Psoas muscle (tissue), 8 donors: ENCODE measurements around the gene NBEA. TPM values are rescaled to one million over a fixed set of nuclear protein-coding genes. Genes with fewer than 3 reads are reported as not detected.

Experiments
- ATAC-seq, 4 donors: fragments of 200-7000 bp; cut with Tn5 transposase; one replicate each; pipeline ENCODE4 v1.9.1; 2020; ENCODE audit warnings: moderate library complexity in 3 of 4, mild to moderate bottlenecking in 2 of 4
- DNase-seq, 2 donors: peaks; one replicate each; pipeline ENCODE4 v3.0.0-alpha.2; 2020
- H3K27ac ChIP-seq: fragments of 200-600 bp; one replicate; pipeline ENCODE4 v1.8.0; 2022
- H3K27me3 ChIP-seq, 3 donors: fragments of 200-600 bp in 1 of 3; one replicate each; pipeline versions ENCODE4 v1.6.1 to v1.8.0; 2013 to 2022; ENCODE audit warnings: low read length in 2 of 3, mild to moderate bottlenecking in 2 of 3, moderate library complexity in 1 of 3; ENCODE audit not compliant: insufficient read depth in 3 of 3
- H3K36me3 ChIP-seq, 2 donors: fragments of 200-600 bp in 1 of 2; one replicate each; pipeline versions ENCODE4 v1.6.1 to v1.8.0; 2013 to 2022; ENCODE audit warnings: low read depth in 1 of 2, mild to moderate bottlenecking in 1 of 2, moderate library complexity in 1 of 2; ENCODE audit not compliant: insufficient read depth in 1 of 2
- H3K4me1 ChIP-seq: fragments of 200-600 bp; one replicate; pipeline ENCODE4 v1.8.0; 2022
- H3K4me3 ChIP-seq: fragments of 200-600 bp; one replicate; pipeline ENCODE4 v1.8.0; 2022; ENCODE audit warnings: mild to moderate bottlenecking
- H3K9me3 ChIP-seq: fragments of 200-600 bp; one replicate; pipeline ENCODE4 v1.8.0; 2022
- WGBS, 3 donors: extraction: QIAGEN DNeasy Blood & Tissue Kit; methylation state at CpG; one replicate each; pipeline versions ENCODE4 v1.1.6 to v1.1.7; 2013; 5-methylcytosine and 5-hydroxymethylcytosine counted together
- intact Hi-C, 2 donors: fragments of 100-400 bp; cut with DNase I; formaldehyde crosslinking; loops; one replicate each; pipeline versions ENCODE4 v1.11.0 to v1.14.2; 2022
- polyA plus RNA-seq, 3 donors: library from polyadenylated mRNA; stranded (reverse); fragments of 200-250 nt; gene quantifications; one replicate each; pipeline ENCODE4 v1.2.3, GENCODE V29; 2013
- total RNA-seq, 4 donors: library from RNA; stranded (reverse); fragmentation: NEBNext Ultra II Directional in 2 of 4; extraction: Animal tissue kit (Norgen Biotek cat#: 25700) in 2 of 4; gene quantifications; one replicate each; pipeline versions ENCODE4 v1.2.1 to v1.2.4, GENCODE V29; 2021 to 2023
- TF ChIP-seq, protein P1 (sequence below): fragments of 200-600 bp; IDR thresholded peaks from one replicate; pipeline ENCODE4 v1.8.0; 2022; ENCODE audit warnings: antibody characterized with exemption
- donor health status: healthy with polysubstance abuse.
- donor health status: DM: no; HTN: no; CAD: no; lungs with moderate emphysema.
- donor health status: Bipolar disorder and iron deficiency.
- donor health status: healthy.
- donor health status: DM: yes; HTN: yes; CAD: no.
- donor health status: DM: no; HTN: no; CAD: no.
- donor health status: DM: no; HTN: no; CAD: no.
- donor health status: DM: yes; HTN: yes; CAD: no.

NBEA gene
- total and polyA plus RNA-seq, 7 donors: 0.99 to 5.3 (median 1.5) TPM

GRCh38 chr13:35160896-35161295 is 218.8 kb downstream of the NBEA start:
- ATAC-seq (no peak), DNase-seq (no peak)
- Histone ChIP-seq H3K4me3 (no peak overlapping the region), H3K27me3 (no peaks in the 10 kb centered on the region), H3K27ac (no peak overlapping the region), H3K4me1 (no peaks in the 10 kb centered on the region), H3K36me3 (no peaks in the 10 kb centered on the region), H3K9me3 (no peaks in the 10 kb centered on the region)
- TF ChIP-seq, protein P1, sequence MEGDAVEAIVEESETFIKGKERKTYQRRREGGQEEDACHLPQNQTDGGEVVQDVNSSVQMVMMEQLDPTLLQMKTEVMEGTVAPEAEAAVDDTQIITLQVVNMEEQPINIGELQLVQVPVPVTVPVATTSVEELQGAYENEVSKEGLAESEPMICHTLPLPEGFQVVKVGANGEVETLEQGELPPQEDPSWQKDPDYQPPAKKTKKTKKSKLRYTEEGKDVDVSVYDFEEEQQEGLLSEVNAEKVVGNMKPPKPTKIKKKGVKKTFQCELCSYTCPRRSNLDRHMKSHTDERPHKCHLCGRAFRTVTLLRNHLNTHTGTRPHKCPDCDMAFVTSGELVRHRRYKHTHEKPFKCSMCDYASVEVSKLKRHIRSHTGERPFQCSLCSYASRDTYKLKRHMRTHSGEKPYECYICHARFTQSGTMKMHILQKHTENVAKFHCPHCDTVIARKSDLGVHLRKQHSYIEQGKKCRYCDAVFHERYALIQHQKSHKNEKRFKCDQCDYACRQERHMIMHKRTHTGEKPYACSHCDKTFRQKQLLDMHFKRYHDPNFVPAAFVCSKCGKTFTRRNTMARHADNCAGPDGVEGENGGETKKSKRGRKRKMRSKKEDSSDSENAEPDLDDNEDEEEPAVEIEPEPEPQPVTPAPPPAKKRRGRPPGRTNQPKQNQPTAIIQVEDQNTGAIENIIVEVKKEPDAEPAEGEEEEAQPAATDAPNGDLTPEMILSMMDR: no peak
- 23 to 30% (median 29%) methylated on average over 3 of the region's 3 CpGs for WGBS, 3 donors
- intact Hi-C loops: loop anchor here in 1 of 2 donors (5.0 kb wide), 1 partner anchor 1229 kb away; no protein-coding TSS in a partner anchor

DNA sequence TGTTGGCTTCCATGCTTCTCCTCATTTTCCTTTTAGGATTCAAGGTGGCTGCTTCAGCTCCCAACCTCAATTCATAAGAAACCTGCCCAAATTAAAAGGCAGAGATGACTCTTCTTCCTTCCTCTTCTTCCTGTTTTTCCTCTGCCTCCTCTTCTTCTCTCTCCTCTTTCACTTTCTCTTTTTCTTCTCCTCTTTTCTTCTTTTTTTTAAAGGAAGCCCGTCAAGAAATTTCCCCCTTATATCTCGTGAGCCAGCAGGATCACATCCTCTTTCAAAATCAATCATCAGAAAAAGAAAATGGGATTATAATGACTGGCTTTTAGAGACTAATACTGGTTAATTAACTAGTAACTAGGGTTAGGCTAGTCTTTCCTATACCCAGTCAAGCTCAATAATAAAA is 220.3 kb downstream of the NBEA start:
- ATAC-seq: no peak
- H3K9me3 ChIP-seq: no peaks in the 10 kb centered on the region
- no peaks in the 10 kb centered on the region for H3K36me3 ChIP-seq
- H3K4me1 ChIP-seq: no peaks in the 10 kb centered on the region
- no peaks in the 10 kb centered on the region for H3K27me3 ChIP-seq
- TF ChIP-seq, protein P1: no peak
- WGBS, 3 donors: 60 to 73% (median 71%) methylated on average over 2 of the region's 2 CpGs
- intact Hi-C loops: loop anchor here in 1 of 2 donors (5.0 kb wide), 1 partner anchor 1230 kb away; no protein-coding TSS in a partner anchor
- DNase-seq: no peak
- H3K27ac ChIP-seq: no peak overlapping the region
- no peak overlapping the region for H3K4me3 ChIP-seq

GRCh38 chr13:35163674-35164073 is 221.6 kb downstream of the NBEA start:
- no peaks in the 10 kb centered on the region for H3K36me3 ChIP-seq
- no peaks in the 10 kb centered on the region for H3K9me3 ChIP-seq
- H3K27me3 ChIP-seq: no peaks in the 10 kb centered on the region
- TF ChIP-seq, protein P1: no peak
- 95 to 100% (median 96%) methylated on average over 1 of the region's 1 CpG for WGBS, 3 donors
- H3K27ac ChIP-seq: no peak overlapping the region
- DNase-seq (no peak), ATAC-seq (no peak)
- no peak overlapping the region for H3K4me3 ChIP-seq
- H3K4me1 ChIP-seq: no peaks in the 10 kb centered on the region
- intact Hi-C loops: loop anchor here in 1 of 2 donors (5.0 kb wide), 1 partner anchor 1231 kb away; no protein-coding TSS in a partner anchor

DNA sequence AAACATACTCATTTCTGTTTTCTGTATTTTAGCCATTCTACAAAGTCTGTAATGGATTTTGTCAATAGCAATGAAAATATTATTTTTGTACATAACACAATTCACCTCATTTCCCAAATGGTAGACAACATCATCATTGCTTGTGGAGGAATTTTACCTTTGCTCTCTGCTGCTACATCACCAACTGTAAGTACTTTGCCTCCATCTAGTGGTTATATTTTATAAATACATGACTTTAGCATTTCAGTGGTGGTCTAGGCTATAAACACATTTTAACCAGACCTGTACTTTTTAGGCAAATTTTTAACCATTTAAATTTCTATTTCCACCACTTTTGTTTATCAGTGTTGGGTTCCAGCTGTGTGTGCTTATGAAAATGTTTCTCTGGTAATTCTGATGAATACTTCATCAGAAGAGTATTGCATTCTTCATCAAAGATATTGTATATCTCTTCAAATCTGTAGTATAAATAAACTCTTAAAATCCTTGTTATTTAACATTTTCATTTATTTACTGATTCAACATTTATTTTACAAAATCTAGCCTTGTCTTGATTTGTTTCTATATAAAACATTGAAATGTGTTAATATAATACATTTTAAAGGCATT is 222.4 kb downstream of the NBEA start:
- intact Hi-C loops: loop anchor here in 1 of 2 donors (5.0 kb wide), 1 partner anchor 1232 kb away; no protein-coding TSS in a partner anchor
- Histone ChIP-seq H3K27me3 (no peaks in the 10 kb centered on the region), H3K9me3 (no peaks in the 10 kb centered on the region), H3K4me1 (no peaks in the 10 kb centered on the region), H3K36me3 (no peaks in the 10 kb centered on the region), H3K4me3 (no peak overlapping the region), H3K27ac (no peak overlapping the region)
- DNase-seq (no peak), ATAC-seq (peak in 2 of 4 donors; percentile 58 to 63)
- TF ChIP-seq, protein P1: peak; percentile 68

DNA sequence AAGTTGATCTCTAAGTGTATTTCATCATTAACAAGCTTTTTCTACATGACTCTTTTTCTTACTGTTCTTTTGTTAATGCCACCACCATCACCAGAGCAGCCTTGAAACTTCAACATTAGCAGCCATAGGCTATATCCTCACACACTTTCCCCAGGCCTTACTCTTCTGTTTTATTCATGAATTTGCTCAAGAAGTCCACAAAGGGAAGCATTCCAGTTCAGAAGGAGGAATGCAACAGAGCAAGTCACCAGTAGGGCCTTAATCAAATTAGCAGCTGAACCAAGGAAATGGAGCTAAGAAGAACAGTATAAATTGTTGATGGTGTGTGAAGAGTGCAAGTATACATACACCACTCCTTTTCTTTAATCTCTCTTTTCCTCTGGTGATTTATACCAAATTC is 223.1 kb downstream of the NBEA start:
- ATAC-seq (no peak), DNase-seq (no peak)
- TF ChIP-seq, protein P1: no peak
- H3K4me3 ChIP-seq: no peak overlapping the region
- H3K9me3 ChIP-seq: no peaks in the 10 kb centered on the region
- no peaks in the 10 kb centered on the region for H3K36me3 ChIP-seq
- intact Hi-C loops: no loop called here
- H3K27me3 ChIP-seq: no peaks in the 10 kb centered on the region
- H3K4me1 ChIP-seq: no peaks in the 10 kb centered on the region
- no peak overlapping the region for H3K27ac ChIP-seq
